ENCODE measurements around the gene CD99L2.
"Not testable (repeated sequence)": the region's sequence is repeated elsewhere in the genome, so short reads cannot be mapped to it uniquely, and the experiment has no call there.

DNA sequence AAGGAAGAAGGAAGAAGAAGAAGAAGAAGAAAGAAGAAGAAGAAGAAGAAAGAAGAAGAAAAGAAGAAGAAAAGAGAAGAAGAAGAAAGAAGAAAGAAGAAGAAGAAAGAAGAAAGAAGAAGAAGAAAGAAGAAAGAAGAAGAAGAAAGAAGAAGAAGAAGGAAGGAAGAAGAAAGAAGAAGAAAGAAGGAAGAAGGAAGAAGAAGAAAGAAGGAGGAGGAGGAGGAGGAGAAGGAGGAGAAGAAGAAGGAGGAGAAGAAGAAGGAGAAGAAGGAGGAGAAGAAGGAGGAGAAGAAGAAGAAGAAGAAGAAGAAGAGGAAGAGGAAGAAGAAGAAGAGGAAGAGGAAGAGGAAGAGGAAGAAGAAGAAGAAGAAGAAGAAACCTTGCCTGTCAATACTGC, 74.1 kb downstream of the CD99L2 start:
- TF ChIP-seq, protein P1, sequence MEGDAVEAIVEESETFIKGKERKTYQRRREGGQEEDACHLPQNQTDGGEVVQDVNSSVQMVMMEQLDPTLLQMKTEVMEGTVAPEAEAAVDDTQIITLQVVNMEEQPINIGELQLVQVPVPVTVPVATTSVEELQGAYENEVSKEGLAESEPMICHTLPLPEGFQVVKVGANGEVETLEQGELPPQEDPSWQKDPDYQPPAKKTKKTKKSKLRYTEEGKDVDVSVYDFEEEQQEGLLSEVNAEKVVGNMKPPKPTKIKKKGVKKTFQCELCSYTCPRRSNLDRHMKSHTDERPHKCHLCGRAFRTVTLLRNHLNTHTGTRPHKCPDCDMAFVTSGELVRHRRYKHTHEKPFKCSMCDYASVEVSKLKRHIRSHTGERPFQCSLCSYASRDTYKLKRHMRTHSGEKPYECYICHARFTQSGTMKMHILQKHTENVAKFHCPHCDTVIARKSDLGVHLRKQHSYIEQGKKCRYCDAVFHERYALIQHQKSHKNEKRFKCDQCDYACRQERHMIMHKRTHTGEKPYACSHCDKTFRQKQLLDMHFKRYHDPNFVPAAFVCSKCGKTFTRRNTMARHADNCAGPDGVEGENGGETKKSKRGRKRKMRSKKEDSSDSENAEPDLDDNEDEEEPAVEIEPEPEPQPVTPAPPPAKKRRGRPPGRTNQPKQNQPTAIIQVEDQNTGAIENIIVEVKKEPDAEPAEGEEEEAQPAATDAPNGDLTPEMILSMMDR (IDR thresholded peaks at IDR 0.05), result not testable (repeated sequence)
- not testable (repeated sequence) for TF ChIP-seq POLR2AphosphoS5, POLR2A, EP300 (IDR thresholded peaks at IDR 0.05)

Measured in gastroesophageal sphincter (tissue), 3 donors.